Tibial nerve (tissue), 3 donors: ENCODE measurements around the gene KIRREL2.

Experiments used
- POLR2A ChIP-seq, 2 donors: fragments of 450-650 bp; IDR thresholded peaks; one replicate each; pipeline ENCODE4 v1.6.1; 2017; ENCODE audit warnings: antibody characterized with exemption in 2 of 2, mild to moderate bottlenecking in 2 of 2, moderate library complexity in 2 of 2
- TF ChIP-seq, protein P1 (sequence below), 5 experiments: fragments of 200-600 bp in 3 of 5; fragments of 450-650 bp in 2 of 5; sonication (generic) in 3 of 5; IDR thresholded peaks; one replicate each; pipeline ENCODE4 v1.5.1; 2016 to 2019; ENCODE audit warnings: antibody characterized with exemption in 5 of 5, mild to moderate bottlenecking in 3 of 5, moderate library complexity in 2 of 5

DNA sequence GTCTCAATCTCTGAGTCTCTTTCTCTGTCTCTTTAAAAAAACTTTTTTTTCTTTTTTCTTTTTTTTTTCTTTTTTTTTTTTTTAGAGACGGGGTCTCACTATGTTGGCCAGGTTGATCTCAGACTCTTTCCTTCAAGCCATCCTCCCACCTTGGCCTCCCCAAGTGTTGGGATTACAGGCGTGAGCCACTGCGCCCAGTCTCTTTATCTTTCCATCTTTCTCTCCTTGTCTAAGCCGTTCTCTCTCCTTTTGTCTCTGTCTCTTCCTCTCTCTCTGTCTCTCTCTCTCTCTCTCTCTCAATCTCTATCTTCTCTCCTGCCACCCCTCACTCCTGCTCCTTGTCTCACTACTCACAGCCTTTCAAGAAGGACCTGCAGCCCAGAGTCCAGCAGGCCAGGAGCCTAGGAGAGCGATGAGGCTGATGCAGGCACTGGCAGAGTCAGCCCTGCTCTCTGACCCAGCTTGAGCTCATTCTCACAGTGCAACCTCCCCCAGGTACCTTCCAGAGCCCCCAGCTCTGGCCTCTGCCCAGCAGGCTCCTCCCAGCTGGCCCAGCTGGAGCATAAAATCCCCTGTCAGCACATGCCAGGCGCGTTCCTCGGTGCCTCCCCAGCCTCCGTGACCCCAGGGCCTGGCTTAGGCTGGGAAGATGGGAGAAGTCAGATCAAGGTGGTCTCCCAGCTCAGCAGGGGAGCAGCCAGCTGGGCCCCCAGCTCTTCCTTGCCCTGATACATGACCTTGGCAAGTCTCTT is 4.5 kb upstream of the KIRREL2 start, which contains the start of gene NPHS1:
- no peak for TF ChIP-seq POLR2A (IDR thresholded peaks at IDR 0.05)
- TF ChIP-seq, protein P1, sequence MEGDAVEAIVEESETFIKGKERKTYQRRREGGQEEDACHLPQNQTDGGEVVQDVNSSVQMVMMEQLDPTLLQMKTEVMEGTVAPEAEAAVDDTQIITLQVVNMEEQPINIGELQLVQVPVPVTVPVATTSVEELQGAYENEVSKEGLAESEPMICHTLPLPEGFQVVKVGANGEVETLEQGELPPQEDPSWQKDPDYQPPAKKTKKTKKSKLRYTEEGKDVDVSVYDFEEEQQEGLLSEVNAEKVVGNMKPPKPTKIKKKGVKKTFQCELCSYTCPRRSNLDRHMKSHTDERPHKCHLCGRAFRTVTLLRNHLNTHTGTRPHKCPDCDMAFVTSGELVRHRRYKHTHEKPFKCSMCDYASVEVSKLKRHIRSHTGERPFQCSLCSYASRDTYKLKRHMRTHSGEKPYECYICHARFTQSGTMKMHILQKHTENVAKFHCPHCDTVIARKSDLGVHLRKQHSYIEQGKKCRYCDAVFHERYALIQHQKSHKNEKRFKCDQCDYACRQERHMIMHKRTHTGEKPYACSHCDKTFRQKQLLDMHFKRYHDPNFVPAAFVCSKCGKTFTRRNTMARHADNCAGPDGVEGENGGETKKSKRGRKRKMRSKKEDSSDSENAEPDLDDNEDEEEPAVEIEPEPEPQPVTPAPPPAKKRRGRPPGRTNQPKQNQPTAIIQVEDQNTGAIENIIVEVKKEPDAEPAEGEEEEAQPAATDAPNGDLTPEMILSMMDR (IDR thresholded peaks at IDR 0.05) = no peak
